ENCODE results near the gene SERPINB8. TPM values are rescaled to one million over a fixed set of nuclear protein-coding genes. Genes with fewer than 3 reads are reported as not detected.

The SERPINB8 gene
- total RNA-seq, 2 experiments from 2014 or later: 1.5 to 2.5 TPM

GRCh38 chr18:64009305-64009704 is 39.4 kb downstream of the SERPINB8 start:
- intact Hi-C loops (cut with micrococcal nuclease; ENCODE audit: unreplicated experiment): no loop called here
- no peaks in the 10 kb centered on the region for H3K4me1 ChIP-seq (ENCODE audit: insufficient read depth, low read length, poor library complexity, severe bottlenecking)
- no peak overlapping the region for H3K27ac ChIP-seq (ENCODE audit: low read depth, low read length, poor library complexity, severe bottlenecking)
- DNase-seq (ENCODE audit: low spot score): no peak
- H3K36me3 ChIP-seq (ENCODE audit: insufficient read depth, low read length): no peaks in the 10 kb centered on the region
- POLR2A ChIA-PET: interaction anchor here (0.7 kb wide), 1 partner anchor 109 kb away, joined by 3 read pairs; no protein-coding TSS in a partner anchor
- H3K9me2 ChIP-seq (ENCODE audit: insufficient read depth, low read length): no peaks in the 10 kb centered on the region
- H4K20me1 ChIP-seq (ENCODE audit: insufficient read depth, low read length): no peaks in the 10 kb centered on the region
- no peak overlapping the region for H3K4me2 ChIP-seq (ENCODE audit: low read length)
- H3K9me3 ChIP-seq (ENCODE audit: low read length): no peaks in the 10 kb centered on the region
- CTCF ChIA-PET (ENCODE audit: unreplicated experiment): no interaction called here
- TF ChIP-seq, protein P1, sequence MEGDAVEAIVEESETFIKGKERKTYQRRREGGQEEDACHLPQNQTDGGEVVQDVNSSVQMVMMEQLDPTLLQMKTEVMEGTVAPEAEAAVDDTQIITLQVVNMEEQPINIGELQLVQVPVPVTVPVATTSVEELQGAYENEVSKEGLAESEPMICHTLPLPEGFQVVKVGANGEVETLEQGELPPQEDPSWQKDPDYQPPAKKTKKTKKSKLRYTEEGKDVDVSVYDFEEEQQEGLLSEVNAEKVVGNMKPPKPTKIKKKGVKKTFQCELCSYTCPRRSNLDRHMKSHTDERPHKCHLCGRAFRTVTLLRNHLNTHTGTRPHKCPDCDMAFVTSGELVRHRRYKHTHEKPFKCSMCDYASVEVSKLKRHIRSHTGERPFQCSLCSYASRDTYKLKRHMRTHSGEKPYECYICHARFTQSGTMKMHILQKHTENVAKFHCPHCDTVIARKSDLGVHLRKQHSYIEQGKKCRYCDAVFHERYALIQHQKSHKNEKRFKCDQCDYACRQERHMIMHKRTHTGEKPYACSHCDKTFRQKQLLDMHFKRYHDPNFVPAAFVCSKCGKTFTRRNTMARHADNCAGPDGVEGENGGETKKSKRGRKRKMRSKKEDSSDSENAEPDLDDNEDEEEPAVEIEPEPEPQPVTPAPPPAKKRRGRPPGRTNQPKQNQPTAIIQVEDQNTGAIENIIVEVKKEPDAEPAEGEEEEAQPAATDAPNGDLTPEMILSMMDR (conservative IDR thresholded peaks at IDR 0.05; ENCODE audit: low read length): no peak
- TF ChIP-seq EZH2phosphoT487 (IDR thresholded peaks at IDR 0.05; ENCODE audit: borderline replicate concordance, low read depth, low read length): no peak
- BruUV-seq (replicated peaks): no TSS peak
- no peak overlapping the region for H2AFZ ChIP-seq (ENCODE audit: low read length)
- H3K79me2 ChIP-seq (ENCODE audit: insufficient read depth, low read depth, low read length): no peaks in the 10 kb centered on the region
- no peak overlapping the region for H3K4me3 ChIP-seq (ENCODE audit: low read depth, low read length, poor library complexity, severe bottlenecking)

- no TSS peak for BruUV-seq (replicated peaks)
- intact Hi-C loops (cut with micrococcal nuclease; ENCODE audit: unreplicated experiment): no loop called here
- Histone ChIP-seq H3K9me3 (ENCODE audit: low read length) (no peaks in the 10 kb centered on the region), H3K79me2 (ENCODE audit: insufficient read depth, low read depth, low read length) (no peaks in the 10 kb centered on the region), H3K4me1 (ENCODE audit: insufficient read depth, low read length, poor library complexity, severe bottlenecking) (no peaks in the 10 kb centered on the region), H4K20me1 (ENCODE audit: insufficient read depth, low read length) (no peaks in the 10 kb centered on the region), H3K4me2 (ENCODE audit: low read length) (no peak overlapping the region), H3K9me2 (ENCODE audit: insufficient read depth, low read length) (no peaks in the 10 kb centered on the region), H3K4me3 (ENCODE audit: low read depth, low read length, poor library complexity, severe bottlenecking) (no peak overlapping the region), H3K27ac (ENCODE audit: low read depth, low read length, poor library complexity, severe bottlenecking) (no peak overlapping the region), H3K36me3 (ENCODE audit: insufficient read depth, low read length) (no peaks in the 10 kb centered on the region), H2AFZ (ENCODE audit: low read length) (no peak overlapping the region)
- ChIA-PET POLR2A (no interaction called here), CTCF (ENCODE audit: unreplicated experiment) (no interaction called here)
- no peak for TF ChIP-seq EZH2phosphoT487 (IDR thresholded peaks at IDR 0.05; ENCODE audit: borderline replicate concordance, low read depth, low read length)
- TF ChIP-seq, protein P1 (conservative IDR thresholded peaks at IDR 0.05; ENCODE audit: low read length): no peak
- no peak for DNase-seq (ENCODE audit: low spot score)
Measured at GRCh38 chr18:64011513-64011912, 41.6 kb downstream of the SERPINB8 start.

- Histone ChIP-seq H3K9me2 (ENCODE audit: insufficient read depth, low read length) (no peaks in the 10 kb centered on the region), H2AFZ (ENCODE audit: low read length) (no peak overlapping the region), H3K27ac (ENCODE audit: low read depth, low read length, poor library complexity, severe bottlenecking) (no peak overlapping the region), H3K36me3 (ENCODE audit: insufficient read depth, low read length) (no peaks in the 10 kb centered on the region), H3K79me2 (ENCODE audit: insufficient read depth, low read depth, low read length) (no peaks in the 10 kb centered on the region), H3K4me2 (ENCODE audit: low read length) (no peak overlapping the region), H4K20me1 (ENCODE audit: insufficient read depth, low read length) (no peaks in the 10 kb centered on the region), H3K4me3 (ENCODE audit: low read depth, low read length, poor library complexity, severe bottlenecking) (no peak overlapping the region), H3K4me1 (ENCODE audit: insufficient read depth, low read length, poor library complexity, severe bottlenecking) (no peaks in the 10 kb centered on the region), H3K9me3 (ENCODE audit: low read length) (no peaks in the 10 kb centered on the region)
- intact Hi-C loops (cut with micrococcal nuclease; ENCODE audit: unreplicated experiment): no loop called here
- CTCF ChIA-PET (ENCODE audit: unreplicated experiment): no interaction called here
- peak; percentile 7 for DNase-seq (ENCODE audit: low spot score)
- POLR2A ChIA-PET: no interaction called here
- no TSS peak for BruUV-seq (replicated peaks)
- TF ChIP-seq, protein P1 (conservative IDR thresholded peaks at IDR 0.05; ENCODE audit: low read length): peak; percentile 71
- TF ChIP-seq EZH2phosphoT487 (IDR thresholded peaks at IDR 0.05; ENCODE audit: borderline replicate concordance, low read depth, low read length): no peak
Measured at GRCh38 chr18:64017870-64018269, 48.0 kb downstream of the SERPINB8 start.

All from OCI-LY7 (cell line).